ENCODE measurements around the gene CYP27A1. TPM values are rescaled to one million over a fixed set of nuclear protein-coding genes. Genes with fewer than 3 reads are reported as not detected.

Gene CYP27A1
- total RNA-seq, 2 donors from 2014 or later, result 32.8 to 53.7 TPM

DNA sequence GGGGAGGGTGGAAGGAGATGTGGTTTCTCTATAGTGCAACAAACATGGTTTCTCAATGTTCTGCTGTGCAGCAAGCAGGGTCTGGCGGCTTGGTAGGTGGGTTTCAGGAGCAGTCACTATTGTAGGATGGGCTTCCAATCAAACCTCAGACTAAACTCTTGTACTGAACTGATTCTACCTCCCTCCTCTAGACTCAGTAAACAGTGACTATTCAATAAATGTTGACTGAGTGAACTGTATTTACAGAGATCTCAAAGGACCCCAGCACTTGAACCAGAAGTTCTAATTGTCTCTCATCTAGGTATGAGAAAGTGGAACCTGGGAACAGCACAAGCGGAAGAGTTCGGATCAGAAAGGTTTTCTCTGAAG is 26.8 kb upstream of the CYP27A1 start:
- Histone ChIP-seq H3K9me3 (ENCODE audit: control insufficient read depth, low read length) (no peaks in the 10 kb centered on the region), H3K27ac (ENCODE audit: low read depth, low read length) (no peak overlapping the region), H3K27me3 (ENCODE audit: control insufficient read depth, insufficient read depth, low read length, poor library complexity, severe bottlenecking) (no peaks in the 10 kb centered on the region), H3K9ac (ENCODE audit: extremely low read depth, low read length, poor library complexity, severe bottlenecking) (no peak overlapping the region), H3K4me3 (ENCODE audit: low read length) (no peak overlapping the region), H3K36me3 (ENCODE audit: control insufficient read depth, insufficient read depth, low read length) (peaks cover 68% of the 10 kb centered on the region), H3K4me1 (ENCODE audit: control insufficient read depth, insufficient read depth, low read length) (no peaks in the 10 kb centered on the region)
- no peak for TF ChIP-seq CTCF (conservative IDR thresholded peaks at IDR 0.05)
- Mint-ChIP-seq H3K36me3 (ENCODE audit: low read depth) (peaks cover 64% of the 10 kb centered on the region), H3K4me3 (no peak overlapping the region), H3K27me3 (ENCODE audit: insufficient read depth) (no peaks in the 10 kb centered on the region), H3K27ac (no peak overlapping the region), H3K9me3 (no peaks in the 10 kb centered on the region), H3K4me1 (no peaks in the 10 kb centered on the region)
- 95 to 99% methylated on average over 2 to 3 of the region's 3 CpGs for WGBS, 2 experiments (ENCODE audit: insufficient coverage in 1 of 2, insufficient read length in 1 of 2)
- no peak for DNase-seq

GRCh38 chr2:218755567-218756404 is 26.2 kb upstream of the CYP27A1 start:
- no peaks in the 10 kb centered on the region for H3K27me3 Mint-ChIP-seq (ENCODE audit: insufficient read depth)
- H3K27ac Mint-ChIP-seq, result no peak overlapping the region
- peaks cover 62% of the 10 kb centered on the region for H3K36me3 ChIP-seq (ENCODE audit: control insufficient read depth, insufficient read depth, low read length)
- no peaks in the 10 kb centered on the region for H3K9me3 ChIP-seq (ENCODE audit: control insufficient read depth, low read length)
- no peaks in the 10 kb centered on the region for H3K4me1 ChIP-seq (ENCODE audit: control insufficient read depth, insufficient read depth, low read length)
- H3K4me3 ChIP-seq (ENCODE audit: low read length), result no peak overlapping the region
- DNase-seq, result peak; percentile 27
- 90 to 96% methylated on average over 8 to 10 of the region's 10 CpGs for WGBS, 2 experiments (ENCODE audit: insufficient coverage in 1 of 2, insufficient read length in 1 of 2)
- no peaks in the 10 kb centered on the region for H3K4me1 Mint-ChIP-seq
- H3K9me3 Mint-ChIP-seq, result no peaks in the 10 kb centered on the region
- no peak overlapping the region for H3K9ac ChIP-seq (ENCODE audit: extremely low read depth, low read length, poor library complexity, severe bottlenecking)
- no peak overlapping the region for H3K27ac ChIP-seq (ENCODE audit: low read depth, low read length)
- H3K36me3 Mint-ChIP-seq (ENCODE audit: low read depth), result peaks cover 58% of the 10 kb centered on the region
- TF ChIP-seq CTCF (conservative IDR thresholded peaks at IDR 0.05), result no peak
- no peak overlapping the region for H3K4me3 Mint-ChIP-seq
- no peaks in the 10 kb centered on the region for H3K27me3 ChIP-seq (ENCODE audit: control insufficient read depth, insufficient read depth, low read length, poor library complexity, severe bottlenecking)

DNA sequence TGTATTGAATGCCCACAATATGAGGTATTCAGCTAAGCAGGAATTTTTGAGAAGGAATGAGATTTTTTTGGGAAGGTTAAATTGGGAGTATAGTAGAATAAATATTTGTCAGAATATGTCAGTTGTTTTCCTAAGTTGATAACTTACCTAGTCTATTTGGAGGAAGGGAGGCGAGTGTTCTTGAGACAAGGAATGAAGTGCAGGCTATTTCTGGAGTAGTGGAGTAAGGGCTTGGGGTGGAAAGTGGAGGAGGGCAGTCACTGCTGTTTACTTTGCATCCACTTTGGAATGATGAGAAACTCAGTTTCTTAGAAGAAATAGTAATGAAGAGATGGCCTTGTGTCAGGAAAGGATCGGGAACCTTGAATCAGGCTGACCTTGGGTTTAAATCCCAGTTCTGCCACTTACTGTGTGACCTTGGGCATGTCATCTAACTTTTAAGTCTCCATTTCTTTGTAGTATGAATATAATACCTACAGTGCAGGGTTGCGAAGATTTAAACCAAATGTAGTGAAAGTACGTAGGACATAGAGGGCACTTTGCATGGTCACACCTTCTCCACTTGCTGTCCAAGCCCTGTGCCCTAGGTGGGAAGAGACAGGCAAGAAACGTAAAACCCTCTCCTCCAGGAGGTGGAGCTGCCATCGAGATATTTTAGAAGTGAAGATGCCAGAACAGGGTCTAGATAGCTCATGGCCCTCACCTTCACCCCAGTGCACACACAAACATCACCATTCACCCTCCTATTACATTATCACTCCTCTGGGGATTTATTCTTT is 25.2 kb upstream of the CYP27A1 start:
- 89 to 93% methylated on average over 5 to 6 of the region's 6 CpGs for WGBS, 2 experiments (ENCODE audit: insufficient coverage in 1 of 2, insufficient read length in 1 of 2)
- H3K4me3 ChIP-seq (ENCODE audit: low read length), result no peak overlapping the region
- TF ChIP-seq CTCF (conservative IDR thresholded peaks at IDR 0.05), result peak; percentile 57
- no peak overlapping the region for H3K9ac ChIP-seq (ENCODE audit: extremely low read depth, low read length, poor library complexity, severe bottlenecking)
- peak; percentile 44 for DNase-seq
- peaks cover 50% of the 10 kb centered on the region for H3K36me3 Mint-ChIP-seq (ENCODE audit: low read depth)
- no peak overlapping the region for H3K4me3 Mint-ChIP-seq
- no peaks in the 10 kb centered on the region for H3K27me3 Mint-ChIP-seq (ENCODE audit: insufficient read depth)
- H3K4me1 Mint-ChIP-seq, result no peaks in the 10 kb centered on the region
- H3K27ac ChIP-seq (ENCODE audit: low read depth, low read length), result no peak overlapping the region
- no peaks in the 10 kb centered on the region for H3K27me3 ChIP-seq (ENCODE audit: control insufficient read depth, insufficient read depth, low read length, poor library complexity, severe bottlenecking)
- no peaks in the 10 kb centered on the region for H3K9me3 ChIP-seq (ENCODE audit: control insufficient read depth, low read length)
- H3K9me3 Mint-ChIP-seq, result no peaks in the 10 kb centered on the region
- no peak overlapping the region for H3K27ac Mint-ChIP-seq
- no peaks in the 10 kb centered on the region for H3K4me1 ChIP-seq (ENCODE audit: control insufficient read depth, insufficient read depth, low read length)
- peaks cover 55% of the 10 kb centered on the region for H3K36me3 ChIP-seq (ENCODE audit: control insufficient read depth, insufficient read depth, low read length)
